HG03159 (cell line): ENCODE results near the gene PTPRN2.
"Not testable (repeated sequence)": the region's sequence is repeated elsewhere in the genome, so short reads cannot be mapped to it uniquely, and the experiment has no call there.

Experiments
- ATAC-seq: cut with Tn5 transposase; IDR thresholded peaks from one replicate; pipeline ENCODE4 v1.9.1; 2021; ENCODE audit warnings: mild to moderate bottlenecking, moderate library complexity; ENCODE audit not compliant: unreplicated experiment

Gene PTPRN2

DNA sequence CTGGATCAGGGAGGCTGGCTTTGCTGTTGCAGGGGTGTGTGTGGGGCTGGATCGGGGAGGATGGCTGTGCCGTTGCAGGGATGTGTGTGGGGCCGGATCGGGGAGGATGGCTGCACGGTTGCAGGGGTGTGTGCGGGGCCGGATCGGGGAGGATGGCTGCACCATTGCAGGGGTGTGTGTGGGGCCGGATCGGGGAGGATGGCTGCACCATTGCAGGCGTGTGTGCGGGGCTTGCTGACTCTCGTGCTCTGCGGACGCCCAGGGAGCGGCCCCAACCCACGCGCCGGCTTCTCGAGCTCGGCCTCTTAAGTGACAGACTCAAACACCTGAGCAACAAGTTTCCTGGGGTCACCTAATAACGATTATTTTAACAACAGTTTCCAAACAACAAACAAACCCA is 732.6 kb downstream of the PTPRN2 start:
- no peak for ATAC-seq

DNA sequence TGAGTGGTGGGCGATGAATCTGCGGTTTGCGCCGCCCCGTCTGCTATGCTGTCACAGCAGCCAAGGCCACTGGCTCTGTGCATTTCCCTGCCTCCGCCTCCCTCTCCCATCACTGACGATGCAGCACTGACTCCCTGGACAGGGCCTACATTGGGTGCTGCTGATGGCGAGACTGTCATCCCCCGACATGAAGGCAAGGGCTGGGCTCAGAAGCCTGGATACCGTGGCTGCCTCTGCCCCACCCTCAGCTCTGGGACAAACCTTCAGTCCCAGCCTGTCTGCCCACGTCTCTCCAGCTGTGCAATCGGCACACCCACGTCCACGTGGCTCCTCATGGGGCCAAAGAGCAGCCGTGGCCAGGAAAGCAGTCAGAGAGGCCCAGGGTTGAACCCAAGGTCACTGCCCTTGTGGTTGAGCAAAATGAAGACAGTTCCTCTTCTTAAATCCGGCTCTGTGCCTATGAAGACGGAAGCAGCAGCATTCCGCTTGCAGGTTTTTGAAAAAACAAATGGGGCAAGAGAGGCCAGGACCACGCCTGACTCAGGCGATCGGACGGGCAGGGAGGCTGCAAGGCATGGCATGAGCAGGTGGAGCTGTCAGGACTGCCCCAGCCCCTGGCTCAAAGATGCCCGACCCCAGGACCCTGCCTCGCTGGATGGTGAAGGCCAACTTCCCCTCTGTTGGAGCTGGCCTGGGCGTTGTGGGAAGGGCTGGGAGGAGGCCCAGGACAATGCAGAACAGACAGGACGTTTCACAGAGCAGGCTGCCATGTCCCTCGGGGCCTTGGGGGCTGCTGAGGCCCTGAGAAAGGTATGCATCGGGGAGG is 733.3 kb downstream of the PTPRN2 start:
- no peak for ATAC-seq

DNA sequence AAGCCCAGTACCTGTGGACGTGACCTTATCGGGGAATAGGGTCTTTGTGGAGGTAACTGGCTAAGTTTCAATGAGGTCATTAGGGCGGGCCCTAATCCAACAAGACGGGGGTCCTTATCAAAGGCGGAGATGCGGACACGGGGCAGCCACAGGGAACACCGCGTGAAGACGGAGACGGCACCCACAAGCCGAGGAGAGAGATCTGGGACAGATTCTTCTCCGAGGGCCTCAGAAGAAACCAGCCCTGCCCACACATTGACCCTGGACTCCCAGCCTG is 733.9 kb downstream of the PTPRN2 start:
- no peak for ATAC-seq

DNA sequence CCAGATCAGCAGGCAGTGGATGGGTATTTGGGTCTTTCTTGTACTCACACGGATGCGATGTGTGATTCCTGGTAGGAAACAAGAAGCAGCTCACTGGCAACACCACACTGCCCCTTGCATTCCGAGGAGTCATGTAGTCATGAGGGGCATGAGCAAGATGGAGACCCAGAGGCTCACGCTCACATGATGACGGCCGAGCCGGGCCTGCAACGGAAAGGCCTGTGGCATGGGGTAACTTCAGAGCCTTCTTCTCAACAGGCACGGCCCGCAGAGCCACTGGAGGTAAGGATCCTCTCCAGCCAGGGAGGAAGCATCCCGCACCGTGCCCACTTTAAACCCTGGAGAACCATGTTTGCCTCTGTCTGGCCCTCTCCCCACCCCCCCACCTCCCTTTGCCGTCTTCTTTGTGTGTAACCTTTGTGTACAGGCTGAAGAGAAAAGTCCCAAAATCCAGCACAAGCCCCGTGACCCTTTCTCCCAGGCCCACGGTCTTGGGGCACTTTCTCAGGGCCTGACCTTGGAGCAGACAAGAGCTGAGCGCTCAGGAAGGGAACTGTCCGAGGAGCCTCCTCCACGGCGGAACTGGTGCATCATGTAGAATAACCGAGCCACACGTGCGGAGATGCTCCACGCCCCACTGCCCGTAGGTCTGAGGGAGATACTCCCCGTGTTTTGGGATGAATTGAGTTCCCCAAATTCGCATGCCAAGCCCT is 734.4 kb downstream of the PTPRN2 start:
- ATAC-seq = no peak

DNA sequence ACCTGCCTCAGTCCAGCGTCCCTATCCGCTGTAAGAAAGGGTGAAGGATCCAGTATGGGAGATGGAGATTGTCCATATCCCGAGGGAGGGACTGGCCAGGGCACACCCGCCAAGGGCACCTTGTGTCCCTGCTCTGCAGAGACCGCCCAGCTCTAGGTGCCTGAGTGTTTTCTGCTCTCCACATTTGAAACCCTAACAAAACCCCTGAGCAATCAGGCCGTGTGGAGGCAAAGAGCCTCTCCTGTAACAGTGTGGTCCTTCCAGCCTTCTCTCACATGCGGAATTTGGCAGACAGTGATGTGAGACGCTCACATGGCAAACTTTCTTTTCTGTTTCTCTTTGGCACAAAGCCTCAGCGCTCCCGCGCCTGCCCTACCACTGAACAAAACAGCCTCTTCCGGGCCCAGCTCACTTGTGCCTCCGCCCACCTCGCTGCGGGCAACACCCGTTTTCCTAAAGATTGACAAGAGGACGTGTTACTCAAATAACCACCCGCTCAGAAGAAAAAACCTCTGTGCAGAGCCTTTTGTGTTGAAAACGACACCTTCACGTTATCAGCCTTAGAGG is 736.0 kb downstream of the PTPRN2 start:
- no peak for ATAC-seq

DNA sequence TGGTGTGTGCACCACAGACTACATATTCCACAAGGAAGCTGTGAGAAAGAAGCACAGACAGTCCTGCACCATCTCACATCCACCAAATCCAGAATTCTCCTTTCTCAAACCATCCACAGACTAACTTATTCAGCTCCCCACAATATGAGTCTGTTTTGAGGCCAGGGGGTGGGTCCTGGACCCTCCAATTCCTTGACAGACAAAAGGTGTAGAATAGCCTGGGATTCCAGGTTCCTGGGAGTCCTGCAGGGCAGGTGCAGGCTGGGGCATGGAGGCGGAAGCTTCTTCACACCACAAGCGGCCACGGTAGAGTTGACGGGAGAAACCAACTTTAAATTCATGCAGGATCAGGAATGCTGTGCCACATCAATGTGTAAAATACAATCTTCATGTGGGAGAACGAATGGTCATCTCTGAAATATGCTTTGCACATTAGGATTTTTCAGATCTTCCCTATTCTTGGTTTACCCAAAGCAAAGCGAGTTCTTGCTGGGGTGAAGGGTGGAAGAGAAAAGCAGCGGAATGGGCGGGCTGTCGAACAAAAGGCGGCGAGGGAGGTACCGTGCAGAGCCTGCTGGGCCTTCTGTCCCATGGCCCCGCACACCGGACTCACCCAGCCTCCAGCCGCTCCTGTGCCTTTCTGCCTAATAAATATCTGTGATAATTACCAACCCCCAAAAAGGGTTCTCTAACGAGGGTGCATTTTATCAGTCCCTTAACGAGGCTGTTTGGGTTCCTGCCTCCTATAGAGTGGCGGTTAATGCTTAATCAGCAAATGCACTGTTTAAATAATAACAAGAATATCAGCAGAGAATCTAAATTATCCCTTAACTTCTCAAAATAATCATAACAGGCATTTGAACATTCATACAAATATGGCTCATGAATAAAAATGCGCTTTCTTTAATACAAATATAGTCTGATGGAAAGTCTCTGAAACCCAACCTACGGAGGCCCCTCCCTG is 736.9 kb downstream of the PTPRN2 start:
- ATAC-seq = no peak

DNA sequence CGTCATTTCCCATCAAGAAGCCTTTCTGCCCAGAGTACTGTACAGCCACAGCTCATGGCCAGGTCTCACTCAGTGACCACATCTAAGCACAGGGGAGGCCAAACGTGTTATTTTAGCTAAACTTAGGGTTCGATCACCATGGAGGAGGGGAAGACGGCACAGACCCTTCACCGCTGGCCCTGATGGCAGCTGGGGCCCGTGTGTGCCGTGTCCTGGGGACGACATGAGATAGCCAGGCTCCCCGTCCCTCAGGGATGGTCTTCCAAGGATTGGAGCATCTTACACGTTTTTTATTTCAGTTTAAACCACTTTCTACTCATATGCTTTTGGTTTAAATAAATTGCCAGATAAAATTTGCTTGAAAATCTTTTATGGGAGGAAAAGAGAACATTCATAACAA is 737.9 kb downstream of the PTPRN2 start:
- ATAC-seq = no peak

DNA sequence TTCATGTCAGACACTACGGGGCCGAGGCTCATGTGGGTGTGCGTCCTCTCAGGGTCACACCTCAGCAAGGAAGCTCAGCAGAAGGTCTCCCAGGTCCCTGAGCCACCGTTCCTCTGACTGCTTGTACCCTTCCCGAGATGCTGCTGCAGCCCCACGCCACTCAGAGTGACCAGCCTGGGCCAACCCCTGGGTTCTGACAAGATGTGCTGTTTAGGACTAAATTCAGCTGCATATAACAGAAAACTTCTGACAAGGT is 738.4 kb downstream of the PTPRN2 start:
- no peak for ATAC-seq

DNA sequence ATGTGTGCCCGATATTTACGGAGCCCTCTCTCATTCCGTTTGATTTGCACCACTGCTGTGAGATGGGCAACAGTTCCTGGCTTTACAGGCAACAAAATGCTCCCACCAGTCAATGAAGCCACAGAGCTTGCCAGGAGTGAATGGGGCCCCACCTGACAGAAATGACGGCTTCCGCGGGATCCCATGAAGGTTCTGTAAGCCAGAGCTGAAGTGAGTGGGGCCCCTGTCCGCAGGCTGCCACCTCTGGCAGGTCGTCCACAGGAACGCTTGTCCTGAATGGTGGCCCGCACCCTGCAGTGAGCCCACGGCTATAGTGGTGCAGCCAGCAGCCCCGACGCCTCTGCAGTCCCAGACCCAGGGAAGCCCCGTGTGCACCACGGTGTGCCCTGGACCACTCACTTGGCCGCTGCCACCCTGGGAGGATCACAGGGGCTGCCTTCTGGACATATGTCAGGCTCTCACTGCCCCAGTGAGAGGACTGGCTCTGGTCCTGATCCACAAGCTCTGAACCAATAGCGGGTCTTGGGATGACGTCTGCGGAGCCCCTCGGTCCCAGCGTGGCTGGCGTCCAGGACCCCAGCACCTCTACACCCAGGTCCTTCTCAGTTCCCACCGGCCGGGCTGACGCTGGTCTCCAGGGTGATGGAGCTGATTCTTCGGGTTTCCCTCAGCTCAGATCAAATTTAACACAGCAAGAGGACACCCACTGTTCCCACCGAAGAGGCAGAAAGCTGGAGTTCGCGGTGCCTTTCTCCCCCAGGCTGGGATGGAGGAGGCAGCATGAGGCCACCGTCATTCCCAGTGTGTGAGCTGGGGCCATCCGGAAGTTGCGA is 738.9 kb downstream of the PTPRN2 start:
- ATAC-seq = no peak

DNA sequence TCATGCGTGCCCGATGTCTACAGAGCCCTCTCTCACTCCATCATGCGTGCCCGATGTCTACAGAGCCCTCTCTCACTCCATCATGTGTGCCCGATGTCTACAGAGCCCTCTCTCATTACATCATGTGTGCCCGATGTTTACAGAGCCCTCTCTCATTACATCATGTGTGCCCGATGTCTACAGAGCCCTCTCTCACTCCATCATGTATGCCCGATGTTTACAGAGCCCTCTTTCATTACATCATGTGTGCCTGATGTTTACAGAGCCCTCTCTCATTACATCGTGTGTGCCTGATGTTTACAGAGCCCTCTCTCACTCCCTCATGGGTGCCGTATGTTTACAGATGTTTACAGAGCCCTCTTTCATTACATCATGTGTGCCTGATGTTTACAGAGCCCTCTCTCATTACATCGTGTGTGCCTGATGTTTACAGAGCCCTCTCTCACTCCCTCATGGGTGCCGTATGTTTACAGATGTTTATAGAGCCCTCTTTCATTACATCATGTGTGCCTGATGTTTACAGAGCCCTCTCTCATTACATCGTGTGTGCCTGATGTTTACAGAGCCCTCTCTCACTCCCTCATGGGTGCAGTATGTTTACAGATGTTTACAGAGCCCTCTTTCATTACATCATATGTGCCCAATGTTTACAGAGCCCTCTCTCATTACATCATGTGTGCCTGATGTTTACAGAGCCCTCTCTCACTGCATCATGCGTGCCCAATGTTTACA is 739.7 kb downstream of the PTPRN2 start:
- not testable (repeated sequence) for ATAC-seq

DNA sequence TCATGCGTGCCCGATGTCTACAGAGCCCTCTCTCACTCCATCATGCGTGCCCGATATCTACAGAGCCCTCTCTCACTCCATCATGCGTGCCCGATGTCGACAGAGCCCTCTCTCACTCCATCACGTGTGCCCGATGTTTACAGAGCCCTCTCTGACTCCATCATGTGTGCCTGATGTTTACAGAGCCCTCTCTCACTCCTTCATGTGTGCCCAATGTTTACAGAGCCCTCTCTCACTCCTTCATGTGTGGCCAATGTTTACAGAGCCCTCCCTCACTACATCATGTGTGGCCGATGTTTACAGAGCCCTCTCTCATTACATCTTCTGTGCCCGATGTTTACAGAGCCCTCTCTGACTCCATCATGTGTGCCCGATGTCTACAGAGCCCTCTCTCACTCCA is 740.9 kb downstream of the PTPRN2 start:
- not testable (repeated sequence) for ATAC-seq

DNA sequence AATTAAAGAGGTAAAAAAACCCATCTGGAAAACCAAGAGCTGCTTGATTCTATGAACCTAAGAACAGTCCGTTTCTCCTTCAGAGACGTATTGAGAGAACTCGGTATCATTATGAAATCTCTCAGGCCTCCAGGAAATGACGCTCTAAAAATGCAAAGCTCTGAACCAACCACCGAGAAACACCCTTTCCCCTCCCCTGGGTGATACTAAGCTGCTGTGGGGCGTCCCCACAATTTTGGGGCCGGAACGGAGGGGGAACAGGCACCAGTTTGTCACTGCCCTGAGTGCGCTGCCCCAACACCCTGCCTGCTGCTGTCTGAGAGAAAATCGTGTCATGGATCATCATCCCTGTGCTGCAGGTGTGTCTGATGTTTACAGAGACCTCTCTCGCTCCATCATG is 741.4 kb downstream of the PTPRN2 start:
- no peak for ATAC-seq

DNA sequence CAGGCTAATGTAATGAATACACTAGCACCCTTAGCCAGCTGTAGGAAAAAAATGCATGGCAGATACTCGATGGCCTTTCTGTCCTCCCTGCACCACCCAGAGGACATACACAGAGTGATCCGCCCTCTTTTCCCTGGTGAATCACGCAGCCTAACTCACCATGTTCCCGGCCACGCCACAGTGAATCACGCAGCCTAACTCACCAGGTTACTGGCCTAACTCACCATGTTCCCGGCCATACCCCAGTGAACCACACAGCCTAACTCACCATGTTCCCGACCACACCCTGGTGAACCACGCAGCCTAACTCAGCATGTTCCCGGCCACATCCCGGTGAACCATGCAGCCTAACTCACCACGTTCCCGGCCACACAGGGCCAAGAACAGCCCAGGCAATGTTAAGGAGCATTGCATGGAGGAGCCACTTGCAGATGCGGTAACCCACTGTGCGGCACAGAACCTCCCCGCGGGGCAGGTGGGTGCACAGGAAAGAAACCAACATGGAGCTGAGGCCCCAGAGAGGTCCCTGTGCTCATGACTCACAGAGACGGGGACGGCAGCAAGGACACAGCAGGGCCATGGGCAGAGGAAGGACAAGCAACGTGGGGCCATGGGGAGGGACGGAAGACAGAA is 742.3 kb downstream of the PTPRN2 start:
- ATAC-seq = no peak

DNA sequence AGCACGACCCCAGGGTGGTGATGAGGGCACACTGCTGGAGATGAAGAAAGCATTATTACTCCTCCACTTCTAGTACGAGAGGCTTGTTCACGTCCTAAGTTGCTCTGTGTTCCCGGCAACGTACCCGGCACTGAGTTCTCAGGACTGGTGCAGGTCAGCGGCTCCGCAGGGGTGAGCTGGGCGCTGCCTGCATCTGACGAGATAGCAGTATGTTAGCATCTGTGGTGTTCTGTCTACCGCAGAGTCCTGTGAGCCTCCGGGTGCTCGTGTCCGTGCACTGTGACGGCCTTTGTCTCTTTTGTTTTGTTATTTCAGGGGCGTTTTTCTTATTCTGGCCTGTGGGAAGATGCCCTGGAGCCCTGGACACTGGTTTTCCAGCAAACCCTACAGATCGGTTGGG is 743.0 kb downstream of the PTPRN2 start:
- ATAC-seq = no peak

DNA sequence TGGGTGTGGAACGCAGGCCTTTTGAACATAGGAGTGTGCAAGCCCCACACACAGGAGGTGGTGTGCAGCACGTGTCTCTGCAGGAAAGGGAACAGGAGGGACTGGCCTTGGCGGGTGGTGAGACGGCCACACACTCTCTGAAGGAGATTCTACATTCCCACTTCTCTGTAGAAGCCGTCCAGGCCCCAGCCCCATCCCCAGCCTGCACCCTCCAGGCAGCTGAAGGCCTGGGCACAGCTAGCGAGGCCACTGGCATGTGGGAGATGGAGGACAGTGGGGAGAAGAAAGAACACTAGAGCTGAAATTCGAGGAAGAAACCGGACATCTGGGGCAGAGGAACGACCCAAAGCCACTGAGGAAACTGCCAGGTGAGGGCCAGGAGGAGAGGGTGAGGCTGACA is 743.5 kb downstream of the PTPRN2 start:
- no peak for ATAC-seq

DNA sequence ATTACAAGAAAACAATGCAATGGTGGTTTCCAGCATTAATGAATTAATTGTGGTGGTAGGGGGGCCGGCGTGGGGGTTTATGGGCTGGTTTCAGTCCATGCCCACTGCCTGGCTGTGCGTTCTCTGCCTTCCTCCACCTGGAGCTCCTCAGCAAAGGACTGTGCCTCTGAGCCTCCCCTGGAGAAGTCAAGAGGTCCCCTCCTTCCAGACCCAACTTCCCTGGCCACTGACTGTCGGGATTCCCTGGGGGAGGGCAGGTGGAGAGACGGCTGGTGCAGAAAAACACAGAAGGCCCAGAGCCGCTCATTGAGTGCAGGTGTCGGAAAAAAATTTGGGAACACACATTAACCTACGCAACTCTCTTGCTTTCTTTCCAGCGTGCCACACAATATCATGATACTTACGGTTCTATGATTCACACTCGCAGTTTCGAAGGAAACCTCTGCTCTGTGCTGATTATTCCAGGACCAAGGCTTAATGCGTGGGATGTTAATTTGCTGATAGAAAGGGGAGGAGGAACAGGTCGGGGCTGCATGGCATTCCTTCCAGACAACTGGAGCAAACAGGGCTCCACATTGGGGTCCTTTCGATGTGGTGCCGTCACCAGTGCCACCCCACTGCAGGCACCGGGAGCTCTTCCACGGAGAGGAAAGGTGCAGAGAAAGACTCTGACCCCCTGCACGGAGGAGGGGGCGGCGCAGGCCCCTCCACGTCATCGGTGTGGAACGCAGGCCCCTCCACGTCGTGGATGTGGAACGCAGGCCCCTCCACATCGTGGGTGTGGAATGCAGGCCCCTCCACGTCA is 744.1 kb downstream of the PTPRN2 start:
- ATAC-seq = no peak

DNA sequence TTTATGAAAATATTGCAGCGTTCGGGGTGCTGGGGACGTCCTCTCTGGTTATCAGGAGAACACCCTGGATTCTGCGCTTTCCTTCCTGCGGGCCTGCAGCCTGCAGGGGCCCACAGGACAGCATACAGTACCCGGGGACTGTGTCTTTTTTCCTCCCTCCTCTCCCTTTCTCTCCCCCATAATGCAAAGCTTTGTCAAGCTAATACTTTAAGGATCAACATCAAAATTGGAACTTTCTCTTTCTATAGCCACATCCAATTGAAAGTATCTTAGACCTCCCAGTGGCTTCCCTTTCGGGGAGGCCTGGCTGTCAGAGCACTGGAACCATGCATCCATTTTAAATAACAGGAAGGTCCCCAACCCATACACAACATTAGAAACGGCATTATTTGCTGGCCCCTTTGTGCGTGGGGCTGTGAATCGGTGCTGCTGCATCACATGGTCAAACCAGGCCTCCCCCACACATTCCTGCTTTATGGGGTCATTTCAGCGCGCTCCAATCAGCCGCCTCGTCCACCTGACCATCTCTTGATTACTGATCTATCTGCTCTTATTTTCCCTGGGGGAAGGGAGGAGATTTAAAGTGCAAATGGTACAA is 745.8 kb downstream of the PTPRN2 start:
- ATAC-seq = no peak
